GM12878 (cell line): ENCODE measurements around the gene TRABD.

Experiments used
- ATF2 ChIP-seq: IDR thresholded peaks from 2 replicates; pipeline ENCODE4 v1.6.1; 2012; ENCODE audit warnings: low read length, inconsistent platforms
- ATF7 ChIP-seq: fragments of 450-650 bp; IDR thresholded peaks from 2 replicates; pipeline ENCODE4 v1.6.1; 2016; ENCODE audit warnings: low read depth, mild to moderate bottlenecking
- BHLHE40 ChIP-seq, 2 experiments: fragments of 450-650 bp in 1 of 2; IDR thresholded peaks; 2 replicates each; pipeline ENCODE4 v1.6.1; 2011 to 2017; ENCODE audit warnings: low read depth in 2 of 2, borderline replicate concordance in 1 of 2, improper control_type of control experiment in 1 of 2, low read length in 1 of 2, mild to moderate bottlenecking in 1 of 2
- CTCF ChIP-seq, 3 experiments: IDR thresholded peaks in 2 of 3; conservative IDR thresholded peaks in 1 of 3; 2 replicates each; pipeline ENCODE4 v1.5.1; 2011; ENCODE audit warnings: low read depth in 3 of 3, low read length in 3 of 3, mild to moderate bottlenecking in 3 of 3, control low read depth in 2 of 3, moderate library complexity in 2 of 3, inconsistent platforms in 1 of 3, mixed read lengths in 1 of 3; ENCODE audit not compliant: control insufficient read depth in 2 of 3, insufficient read depth in 1 of 3; ENCODE audit errors: extremely low read depth in 1 of 3
- EP300 ChIP-seq, 2 experiments: fragments of 150-350 bp in 1 of 2; IDR thresholded peaks; 2 replicates each; pipeline ENCODE4 v1.6.1; 2011 to 2012; ENCODE audit warnings: low read depth in 2 of 2, low read length in 2 of 2, borderline replicate concordance in 1 of 2, improper control_type of control experiment in 1 of 2, inconsistent platforms in 1 of 2; ENCODE audit not compliant: control insufficient read depth in 1 of 2
- JUNB ChIP-seq: IDR thresholded peaks from 2 replicates; pipeline ENCODE4 v1.6.1; 2016; ENCODE audit warnings: antibody characterized with exemption, mild to moderate bottlenecking
- MXI1 ChIP-seq: fragments of 150-350 bp; IDR thresholded peaks from 2 replicates; pipeline ENCODE4 v1.6.1; 2011; ENCODE audit warnings: low read depth, mild to moderate bottlenecking, inconsistent platforms, low read length, improper control_type of control experiment
- POLR2A ChIP-seq: IDR thresholded peaks from 2 replicates; pipeline ENCODE4 v1.6.1; 2011; ENCODE audit warnings: low read depth, mild to moderate bottlenecking, low read length
- RAD21 ChIP-seq: IDR thresholded peaks from 2 replicates; pipeline ENCODE4 v1.6.1; 2011; ENCODE audit warnings: mild to moderate bottlenecking, low read depth, low read length, moderate library complexity; ENCODE audit not compliant: insufficient read depth
- YY1 ChIP-seq: IDR thresholded peaks from 2 replicates; pipeline ENCODE4 v1.6.1; 2011; ENCODE audit warnings: low read depth, mild to moderate bottlenecking, low read length

DNA sequence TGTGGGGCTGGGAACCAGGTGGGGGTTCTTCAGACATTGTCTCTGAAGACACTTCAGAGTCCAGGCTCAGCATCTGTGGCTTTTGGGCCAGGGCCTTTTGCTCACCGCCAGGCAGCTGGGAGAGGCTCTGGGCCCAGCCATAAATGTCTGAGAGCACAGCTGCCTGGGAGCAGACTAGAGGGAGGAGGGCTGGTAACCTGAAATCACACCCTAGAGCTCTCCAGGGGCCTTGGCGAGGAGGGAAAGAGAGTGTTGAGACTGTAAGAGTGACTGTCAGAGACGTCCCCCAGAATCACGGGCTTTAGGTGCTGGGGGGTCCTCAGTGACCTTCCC is 4.1 kb downstream of the TRABD start:
- TF ChIP-seq ATF2 (no peak), CTCF (IDR thresholded peaks at IDR 0.05 in 2 of 3, conservative IDR thresholded peaks at IDR 0.05 in 1 of 3; ENCODE audit: control insufficient read depth in 2 of 3, extremely low read depth in 1 of 3, insufficient read depth in 1 of 3, low read depth in 3 of 3, low read length in 3 of 3) (no peak), BHLHE40 (IDR thresholded peaks at IDR 0.05; ENCODE audit: borderline replicate concordance in 1 of 2, low read depth in 2 of 2, low read length in 1 of 2) (no peak), YY1 (no peak), POLR2A (no peak), EP300 (IDR thresholded peaks at IDR 0.05; ENCODE audit: borderline replicate concordance in 1 of 2, control insufficient read depth in 1 of 2, low read depth in 2 of 2, low read length in 2 of 2) (no peak), MXI1 (no peak), RAD21 (no peak), JUNB (no peak), ATF7 (no peak)
